Choroid plexus epithelial cell (primary cell): Measurements from ENCODE around the gene CEP120.
"Not testable (repeated sequence)": the region's sequence is repeated elsewhere in the genome, so short reads cannot be mapped to it uniquely, and the experiment has no call there.

Experiments used
- DNase-seq: peaks from one replicate; pipeline ENCODE4 v3.0.0-alpha.2; 2010; ENCODE audit warnings: low read depth
- H3K4me3 ChIP-seq: 2 replicates; pipeline ENCODE4 v1.5.1; 2011; ENCODE audit warnings: low read depth, mild to moderate bottlenecking, control low read depth, low read length, moderate library complexity
- TF ChIP-seq, protein P1 (sequence below): conservative IDR thresholded peaks from 2 replicates; pipeline ENCODE4 v1.5.1; 2011; ENCODE audit warnings: low read depth, mild to moderate bottlenecking, control low read depth, inconsistent platforms, low read length, moderate library complexity

Gene CEP120

DNA sequence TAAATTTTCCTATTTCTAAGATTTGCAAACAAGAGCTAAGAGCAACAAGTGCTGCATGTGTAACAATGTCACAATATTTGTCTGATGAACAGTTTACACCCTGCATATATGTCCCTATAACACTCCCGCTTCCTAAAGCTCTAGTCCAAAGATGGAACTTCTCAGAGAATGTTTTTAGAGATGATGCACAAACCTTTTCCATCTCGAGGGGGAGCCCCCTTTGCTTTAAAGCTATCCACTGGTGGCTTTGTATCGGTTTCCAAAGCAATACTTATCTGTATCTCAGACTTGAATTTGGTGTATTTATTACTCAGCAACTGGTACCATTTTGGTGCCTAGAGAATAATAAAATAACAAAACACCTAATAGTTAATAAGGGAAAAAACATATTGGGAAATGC lies 11.0 kb downstream of the CEP120 start:
- no peak overlapping the region for H3K4me3 ChIP-seq
- TF ChIP-seq, protein P1, sequence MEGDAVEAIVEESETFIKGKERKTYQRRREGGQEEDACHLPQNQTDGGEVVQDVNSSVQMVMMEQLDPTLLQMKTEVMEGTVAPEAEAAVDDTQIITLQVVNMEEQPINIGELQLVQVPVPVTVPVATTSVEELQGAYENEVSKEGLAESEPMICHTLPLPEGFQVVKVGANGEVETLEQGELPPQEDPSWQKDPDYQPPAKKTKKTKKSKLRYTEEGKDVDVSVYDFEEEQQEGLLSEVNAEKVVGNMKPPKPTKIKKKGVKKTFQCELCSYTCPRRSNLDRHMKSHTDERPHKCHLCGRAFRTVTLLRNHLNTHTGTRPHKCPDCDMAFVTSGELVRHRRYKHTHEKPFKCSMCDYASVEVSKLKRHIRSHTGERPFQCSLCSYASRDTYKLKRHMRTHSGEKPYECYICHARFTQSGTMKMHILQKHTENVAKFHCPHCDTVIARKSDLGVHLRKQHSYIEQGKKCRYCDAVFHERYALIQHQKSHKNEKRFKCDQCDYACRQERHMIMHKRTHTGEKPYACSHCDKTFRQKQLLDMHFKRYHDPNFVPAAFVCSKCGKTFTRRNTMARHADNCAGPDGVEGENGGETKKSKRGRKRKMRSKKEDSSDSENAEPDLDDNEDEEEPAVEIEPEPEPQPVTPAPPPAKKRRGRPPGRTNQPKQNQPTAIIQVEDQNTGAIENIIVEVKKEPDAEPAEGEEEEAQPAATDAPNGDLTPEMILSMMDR: no peak

DNA sequence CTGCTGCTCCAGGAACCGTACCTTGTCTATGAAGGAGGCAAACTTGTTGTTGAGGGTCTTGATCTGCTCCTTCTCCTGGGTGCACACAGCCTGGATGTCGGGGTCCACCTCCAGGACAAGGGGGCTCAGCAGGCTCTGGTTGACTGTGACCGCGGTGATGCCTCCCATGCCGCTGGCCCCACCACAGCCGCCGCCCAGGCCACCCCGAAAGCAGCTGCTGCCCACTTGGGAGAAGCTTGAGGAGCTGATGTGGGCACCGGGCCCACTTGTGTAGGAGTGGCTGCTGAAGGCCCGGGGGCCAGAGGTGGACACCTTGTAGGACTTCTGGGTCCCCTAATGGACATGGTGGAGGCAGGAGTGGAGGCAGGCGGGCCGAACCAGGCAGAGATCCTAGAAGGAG lies 21.2 kb downstream of the CEP120 start:
- not testable (repeated sequence) for DNase-seq, H3K4me3 ChIP-seq

More for the DNA sequence above, 11.0 kb downstream of the CEP120 start:
- DNase-seq: no peak

DNA sequence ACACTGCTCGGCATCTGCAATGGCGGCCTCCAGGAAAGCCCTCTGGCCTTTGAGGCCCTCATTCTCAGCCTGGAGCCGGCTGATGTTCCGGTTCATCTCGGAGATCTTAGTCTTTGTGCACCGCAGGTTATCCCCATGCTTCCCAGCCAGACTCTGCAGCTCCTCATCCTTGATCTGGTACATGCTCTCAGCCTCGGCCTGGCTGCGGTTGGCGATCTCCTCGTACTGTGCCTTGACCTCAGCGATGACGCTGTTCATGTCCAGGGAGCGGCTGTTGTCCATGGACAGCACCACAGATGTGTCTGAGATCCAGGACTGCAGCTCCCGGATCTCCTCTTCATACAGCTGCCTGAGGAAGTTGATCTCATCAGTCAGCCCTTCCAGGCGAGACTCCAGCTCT lies 21.9 kb downstream of the CEP120 start:
- no peak for DNase-seq
- H3K4me3 ChIP-seq: no peak overlapping the region
- TF ChIP-seq, protein P1: no peak

DNA sequence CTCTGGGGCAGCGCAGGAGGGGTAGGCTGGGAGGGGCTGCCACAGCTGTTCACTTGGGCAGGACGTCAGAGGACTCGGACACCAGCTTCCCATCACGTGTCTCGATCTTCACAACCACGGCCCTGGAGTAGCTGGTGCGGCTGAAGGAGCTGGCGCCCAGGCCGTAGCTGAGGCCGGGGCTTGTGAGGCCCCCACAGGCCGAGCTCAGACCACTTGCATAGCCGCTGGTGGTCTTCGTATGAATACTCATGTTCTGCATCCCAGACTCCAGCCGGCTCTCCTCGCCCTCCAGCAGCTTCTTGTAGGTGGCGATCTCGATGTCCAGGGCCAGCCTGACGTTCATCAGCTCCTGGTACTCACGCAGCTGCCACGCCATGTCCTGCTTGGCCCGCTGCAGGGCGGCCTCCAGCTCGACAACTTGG lies 22.3 kb downstream of the CEP120 start:
- DNase-seq, H3K4me3 ChIP-seq: not testable (repeated sequence)

DNA sequence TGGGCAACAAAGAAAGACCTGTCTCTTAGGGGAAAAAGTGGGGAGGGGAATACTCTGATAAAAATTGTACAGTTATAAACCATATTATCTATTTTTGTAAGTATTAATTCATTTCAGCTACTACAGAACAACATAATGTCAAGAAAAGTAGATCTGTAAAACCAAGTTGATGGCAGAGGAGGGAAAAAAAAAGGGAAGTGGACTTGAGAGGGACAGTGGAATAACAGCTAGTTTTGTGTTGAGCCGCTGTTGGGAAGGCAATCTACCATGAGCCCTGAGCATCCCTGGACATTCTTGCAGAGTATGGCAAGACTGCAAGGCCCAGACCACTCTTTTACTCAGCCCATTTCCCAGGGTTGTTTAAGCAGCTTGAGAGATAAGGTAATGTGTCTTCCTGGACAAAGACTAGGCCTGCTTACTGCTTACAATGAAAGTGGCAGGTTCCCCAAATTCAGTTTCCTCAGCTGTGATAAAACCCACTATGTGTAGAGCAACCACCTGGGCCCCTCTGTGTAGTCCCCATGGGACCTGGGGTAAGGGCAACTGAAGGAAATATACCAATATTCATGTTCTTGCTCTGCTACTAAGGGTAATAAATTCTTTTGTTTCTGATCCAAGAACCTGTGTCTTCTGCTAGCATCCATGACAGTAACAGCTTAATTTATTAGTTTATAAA lies 25.0 kb downstream of the CEP120 start:
- H3K4me3 ChIP-seq: no peak overlapping the region
- TF ChIP-seq, protein P1: no peak
- DNase-seq: no peak

DNA sequence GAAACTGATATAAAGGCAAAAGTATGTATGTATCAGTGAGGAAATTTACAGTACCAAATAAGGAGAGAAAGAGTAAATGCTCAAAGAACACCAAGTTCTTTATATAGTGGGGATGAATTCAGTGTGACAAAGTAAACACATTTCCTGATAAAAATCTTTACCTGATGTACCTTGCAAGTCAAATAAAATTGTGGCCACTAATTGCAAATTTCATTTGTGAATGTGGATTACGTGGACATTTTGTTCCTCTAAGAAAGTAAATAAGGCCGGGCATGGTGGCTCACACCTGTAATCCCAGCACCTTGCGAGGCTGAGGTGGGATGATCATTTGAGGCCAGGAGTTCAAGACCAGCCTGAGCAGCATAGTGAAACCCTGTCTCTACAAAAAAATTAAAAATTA lies 25.7 kb downstream of the CEP120 start:
- TF ChIP-seq, protein P1: no peak
- DNase-seq: no peak
- no peak overlapping the region for H3K4me3 ChIP-seq

DNA sequence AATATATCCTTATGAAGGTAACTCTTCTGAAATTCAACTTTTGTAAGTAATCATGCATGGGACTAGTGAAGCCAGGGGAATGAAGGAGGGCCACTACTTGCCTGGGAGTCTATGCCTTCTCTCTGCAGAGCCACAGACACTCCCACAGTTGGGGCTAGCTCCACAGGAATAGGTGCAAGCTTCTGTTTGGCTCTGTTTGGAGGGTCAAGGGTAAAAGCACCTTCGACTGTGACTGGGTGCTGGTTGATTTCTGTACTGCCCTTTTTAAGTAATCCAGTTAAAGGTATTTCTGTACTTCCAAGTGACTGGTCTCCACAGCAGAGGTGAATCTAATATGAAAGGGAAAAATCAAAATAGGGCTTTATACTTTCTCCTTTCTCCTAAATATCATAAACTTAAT lies 32.2 kb downstream of the CEP120 start:
- H3K4me3 ChIP-seq: no peak overlapping the region
- DNase-seq: no peak
- TF ChIP-seq, protein P1: no peak

DNA sequence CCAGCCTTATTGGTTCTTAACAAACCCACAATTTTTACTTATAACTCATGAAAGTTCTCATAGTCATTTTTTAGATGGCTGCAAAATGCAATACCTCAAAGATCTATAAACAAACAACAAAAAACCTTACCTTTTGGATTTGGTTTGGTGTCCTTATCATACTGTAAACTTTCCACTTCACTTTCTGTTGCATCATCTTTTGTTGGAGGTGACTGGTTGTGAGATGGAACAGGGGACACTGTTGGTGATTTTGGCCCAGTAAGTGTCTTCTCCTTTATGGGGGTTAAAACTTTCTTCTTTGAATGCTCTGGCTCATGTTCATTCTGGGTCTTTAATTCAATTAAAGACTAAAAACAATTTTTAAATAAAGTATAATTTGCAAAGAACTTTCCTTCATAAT lies 33.4 kb downstream of the CEP120 start:
- TF ChIP-seq, protein P1: no peak
- no peak for DNase-seq
- no peak overlapping the region for H3K4me3 ChIP-seq
